OCI-M2 (cell line): ENCODE data around the gene VPS33B.

Experiments used
- DNase-seq: peaks from one replicate; lab custom pipeline; 2025; ENCODE audit not compliant: unreplicated experiment; lab: John Stamatoyannopoulos, UW

VPS33B gene

GRCh38 chr15:90952901-90953677 lies 69.3 kb downstream of the VPS33B start:
- no peak for DNase-seq

DNA sequence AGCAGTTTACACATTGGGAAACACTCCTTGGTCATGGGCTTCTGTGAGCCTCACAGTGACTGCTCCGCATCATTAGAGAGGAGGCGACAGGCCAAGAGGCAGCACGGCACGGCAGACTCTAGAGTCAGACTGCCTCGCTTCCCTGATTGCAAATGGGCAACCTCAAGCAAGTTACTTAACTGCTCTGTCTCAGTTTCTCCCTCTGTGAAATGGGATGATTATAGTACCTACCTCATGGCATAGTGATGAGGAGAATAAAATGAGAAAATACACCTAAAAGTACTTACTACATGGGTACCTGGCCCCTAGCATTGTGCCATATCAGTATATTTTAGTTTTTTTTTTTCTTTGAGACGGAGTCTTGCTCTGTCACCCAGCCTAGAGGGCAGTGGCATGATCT lies 71.7 kb downstream of the VPS33B start:
- DNase-seq: no peak

GRCh38 chr15:90949979-90950675 lies 72.3 kb downstream of the VPS33B start:
- no peak for DNase-seq
